GM21786 (cell line): Measurements from ENCODE around the gene ELFN2.

ENCODE experiments used
- ATAC-seq: cut with Tn5 transposase; IDR thresholded peaks from one replicate; pipeline ENCODE4 v1.9.1; 2021; ENCODE audit not compliant: unreplicated experiment

The ELFN2 gene

GRCh38 chr22:37387793-37388192 lies 39.5 kb downstream of the ELFN2 start:
- ATAC-seq, result no peak

DNA sequence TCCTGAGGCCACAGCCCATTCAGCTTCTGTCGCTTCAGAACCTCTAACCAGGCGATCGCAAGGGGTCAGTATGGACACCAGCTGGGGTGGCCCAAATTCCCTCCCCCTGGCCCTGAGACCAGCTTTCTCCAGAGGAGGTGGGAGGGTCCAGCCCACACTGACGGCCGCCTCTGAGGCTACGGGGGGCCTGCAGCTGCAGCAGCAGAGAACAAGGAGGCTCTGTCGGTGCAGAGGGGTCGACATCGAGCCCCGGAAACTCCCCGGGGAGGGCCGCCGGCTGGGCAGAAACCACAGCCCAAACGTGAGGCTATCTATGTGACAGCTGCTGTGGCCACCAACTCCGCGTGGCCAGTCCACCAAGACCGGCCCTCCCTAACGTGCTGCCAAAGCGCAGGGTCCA lies 40.8 kb downstream of the ELFN2 start:
- ATAC-seq, result no peak

- ATAC-seq, result no peak
Measured at GRCh38 chr22:37384691-37385090, 42.6 kb downstream of the ELFN2 start.

DNA sequence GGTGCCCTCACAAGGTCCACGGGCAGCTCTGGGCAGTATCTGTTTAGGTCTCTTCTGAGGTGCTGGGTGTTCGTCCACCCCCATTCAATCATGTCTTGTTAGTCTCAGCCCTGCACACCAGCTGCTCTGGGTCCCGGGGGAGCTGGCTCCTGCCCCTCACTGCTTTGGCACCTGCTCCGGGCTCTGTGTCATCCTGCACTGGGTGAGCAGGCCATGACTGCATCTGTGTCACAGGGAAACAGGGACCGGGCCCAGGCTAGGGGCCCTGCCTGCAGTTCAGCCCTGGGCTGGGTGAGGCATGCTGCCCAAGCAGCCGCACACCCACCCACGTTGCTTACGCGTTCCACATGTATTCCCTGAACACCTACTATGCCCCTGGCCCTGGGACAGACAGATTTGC lies 43.9 kb downstream of the ELFN2 start:
- no peak for ATAC-seq

DNA sequence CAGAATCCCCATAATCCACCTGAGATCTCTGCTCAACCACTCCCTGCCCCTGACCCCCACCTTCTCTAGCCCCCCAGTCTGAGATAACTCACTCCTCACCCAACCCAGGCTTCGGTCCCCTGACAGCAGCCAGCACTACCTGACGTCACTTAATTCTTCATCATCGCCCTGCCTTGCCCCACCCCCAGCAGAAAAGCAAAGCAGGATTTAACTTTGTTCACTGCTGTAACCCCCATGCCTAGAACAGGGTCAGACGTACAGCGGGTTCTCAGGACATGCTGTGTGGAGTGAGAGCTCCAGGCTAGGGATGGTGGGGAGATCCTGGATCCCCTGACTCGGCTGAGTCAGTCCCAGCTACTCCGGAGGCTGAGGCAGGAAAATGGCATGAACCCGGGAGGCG lies 45.8 kb downstream of the ELFN2 start:
- ATAC-seq, result no peak

GRCh38 chr22:37379722-37380121 lies 47.6 kb downstream of the ELFN2 start:
- ATAC-seq, result no peak

DNA sequence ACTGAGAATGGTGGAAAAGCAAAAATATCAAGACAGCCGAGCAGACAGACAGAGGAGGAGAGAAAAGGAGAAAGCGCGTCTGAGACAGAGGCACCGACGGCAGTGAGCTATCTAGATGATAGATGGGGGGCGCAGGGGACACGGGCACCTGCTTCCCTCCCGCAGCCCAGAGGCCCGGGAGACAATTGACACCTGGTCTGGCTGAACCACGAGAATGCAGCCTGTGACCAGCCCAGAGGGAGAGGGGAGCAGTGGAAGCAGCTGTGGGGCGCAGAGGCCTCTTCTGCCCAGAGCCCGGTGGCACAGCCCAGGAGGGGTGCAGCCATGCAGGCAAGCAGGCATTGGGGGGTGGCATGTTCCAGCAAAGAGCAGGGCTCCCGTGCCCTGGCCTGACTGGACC lies 48.2 kb downstream of the ELFN2 start:
- ATAC-seq, result no peak

DNA sequence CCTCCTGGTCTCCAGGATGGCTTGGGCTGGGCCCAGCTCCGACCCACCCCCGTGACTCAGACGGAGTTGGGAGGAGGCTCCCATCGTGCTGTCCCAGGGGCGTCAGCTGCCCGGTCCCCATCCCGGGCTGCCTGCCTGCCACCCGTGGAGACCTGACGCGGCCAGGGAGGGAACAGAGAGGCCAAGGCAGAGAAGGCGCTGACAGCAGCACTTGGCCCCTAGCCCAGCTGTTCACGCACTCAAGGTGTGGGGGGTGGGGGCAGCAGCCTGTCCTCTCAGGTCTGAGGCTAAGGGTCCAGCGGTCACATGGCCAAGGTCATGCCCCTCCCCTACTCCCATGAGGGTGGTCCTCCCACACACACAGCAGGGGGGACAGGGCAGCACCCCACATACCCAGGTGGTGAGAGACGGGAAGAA lies 48.6 kb downstream of the ELFN2 start:
- ATAC-seq, result no peak

DNA sequence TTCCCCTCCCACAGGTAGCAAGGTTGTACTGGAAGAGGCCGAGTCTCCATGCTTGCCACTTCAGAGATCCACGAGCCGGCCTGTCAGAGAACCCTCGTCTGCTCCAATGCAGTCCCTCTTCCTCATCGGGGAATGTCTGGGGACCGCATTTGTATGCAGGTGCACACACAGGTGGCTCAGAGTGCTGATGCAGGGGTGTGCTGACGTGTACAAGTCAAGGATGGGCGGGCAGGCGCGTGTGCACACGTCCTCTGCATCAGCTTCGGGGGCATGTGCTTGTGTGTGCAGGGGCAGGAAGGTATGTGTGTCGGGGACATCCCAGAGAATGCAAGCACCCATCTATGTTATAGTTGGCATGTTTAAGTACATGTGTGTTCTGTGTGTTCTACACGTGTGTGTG lies 49.4 kb downstream of the ELFN2 start:
- no peak for ATAC-seq

DNA sequence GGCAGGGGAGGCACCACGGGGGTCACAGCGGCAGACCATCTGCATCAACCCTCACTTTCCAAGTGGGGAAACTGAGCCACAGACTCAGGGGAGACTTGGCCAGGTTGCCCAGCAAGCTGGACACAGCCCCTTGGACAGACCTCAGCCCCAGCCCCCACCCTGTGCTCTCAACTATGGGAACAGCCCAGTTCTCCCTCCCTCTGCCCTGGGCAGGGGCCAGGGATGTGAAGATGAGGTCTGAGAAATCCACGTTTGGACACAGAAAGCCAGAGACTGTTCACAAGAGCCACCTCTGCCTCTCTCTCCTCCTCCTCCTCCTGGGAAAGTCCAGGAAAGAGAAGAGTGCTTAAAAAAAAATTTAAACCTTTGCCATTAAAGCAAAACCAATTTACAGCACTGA lies 50.1 kb downstream of the ELFN2 start:
- ATAC-seq, result no peak

DNA sequence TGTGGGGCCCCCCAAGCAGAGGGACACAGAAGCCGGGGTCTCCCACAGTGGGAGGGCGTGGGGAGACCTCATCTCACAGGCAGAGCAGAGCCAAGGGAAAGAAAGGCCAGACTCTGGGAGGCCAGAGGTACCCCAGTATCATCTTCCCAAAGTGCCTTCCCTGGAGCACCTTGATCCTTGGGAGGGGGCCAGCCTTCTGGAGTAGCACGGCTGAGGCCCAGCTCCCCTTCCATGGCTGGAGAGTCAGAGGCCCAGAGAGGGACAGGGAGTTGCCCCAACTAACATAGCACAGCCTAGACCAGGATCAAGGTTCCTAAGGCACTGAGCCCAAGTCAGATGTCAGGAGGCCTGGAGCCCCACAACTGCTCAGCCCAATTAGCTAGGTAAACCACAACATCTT lies 50.6 kb downstream of the ELFN2 start:
- no peak for ATAC-seq

DNA sequence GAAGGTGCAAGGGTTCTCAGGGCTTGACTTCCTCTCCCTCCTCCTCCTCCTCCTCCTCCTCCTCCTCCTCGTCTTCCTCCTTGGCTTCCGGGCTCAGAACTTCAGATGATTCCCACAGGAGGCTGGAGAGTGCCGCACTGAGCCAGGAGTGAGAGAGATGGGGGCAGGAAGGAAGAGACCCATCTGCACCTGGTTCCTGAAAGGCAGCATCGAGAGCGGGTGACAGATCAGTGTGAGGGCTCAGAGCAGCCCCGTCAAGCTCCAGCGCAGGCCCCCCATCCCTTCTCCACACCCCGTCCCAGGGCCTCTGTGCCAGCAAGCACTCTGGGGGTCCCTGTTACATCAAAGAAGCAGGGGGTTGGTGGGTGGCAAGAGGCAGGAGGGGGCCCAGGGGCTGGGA lies 51.5 kb downstream of the ELFN2 start:
- no peak for ATAC-seq

GRCh38 chr22:37374571-37374970 lies 52.7 kb downstream of the ELFN2 start:
- ATAC-seq, result no peak

GRCh38 chr22:37373451-37373850 lies 53.8 kb downstream of the ELFN2 start:
- ATAC-seq, result no peak

- ATAC-seq, result no peak
Measured at GRCh38 chr22:37371911-37372310, 55.4 kb downstream of the ELFN2 start.

DNA sequence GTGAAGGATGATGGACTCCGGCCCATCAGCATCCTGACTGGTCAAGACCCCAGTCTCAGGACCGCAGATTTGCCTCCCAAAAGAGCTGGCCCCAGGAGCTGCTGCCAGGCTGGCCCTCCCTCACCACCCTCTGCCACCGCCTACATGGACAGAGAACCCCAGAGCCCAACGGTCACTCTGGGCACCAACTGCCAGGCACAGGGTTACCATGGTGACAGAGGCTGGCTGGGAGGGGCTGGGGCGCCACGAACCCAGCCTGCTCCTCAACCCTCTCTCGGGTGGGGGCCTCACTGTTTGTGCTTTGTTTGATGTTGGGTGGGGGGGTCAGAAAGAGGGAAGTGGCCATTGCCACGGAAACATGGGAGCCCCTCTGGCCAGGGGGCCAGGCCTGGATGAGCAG lies 55.8 kb downstream of the ELFN2 start:
- ATAC-seq, result no peak

DNA sequence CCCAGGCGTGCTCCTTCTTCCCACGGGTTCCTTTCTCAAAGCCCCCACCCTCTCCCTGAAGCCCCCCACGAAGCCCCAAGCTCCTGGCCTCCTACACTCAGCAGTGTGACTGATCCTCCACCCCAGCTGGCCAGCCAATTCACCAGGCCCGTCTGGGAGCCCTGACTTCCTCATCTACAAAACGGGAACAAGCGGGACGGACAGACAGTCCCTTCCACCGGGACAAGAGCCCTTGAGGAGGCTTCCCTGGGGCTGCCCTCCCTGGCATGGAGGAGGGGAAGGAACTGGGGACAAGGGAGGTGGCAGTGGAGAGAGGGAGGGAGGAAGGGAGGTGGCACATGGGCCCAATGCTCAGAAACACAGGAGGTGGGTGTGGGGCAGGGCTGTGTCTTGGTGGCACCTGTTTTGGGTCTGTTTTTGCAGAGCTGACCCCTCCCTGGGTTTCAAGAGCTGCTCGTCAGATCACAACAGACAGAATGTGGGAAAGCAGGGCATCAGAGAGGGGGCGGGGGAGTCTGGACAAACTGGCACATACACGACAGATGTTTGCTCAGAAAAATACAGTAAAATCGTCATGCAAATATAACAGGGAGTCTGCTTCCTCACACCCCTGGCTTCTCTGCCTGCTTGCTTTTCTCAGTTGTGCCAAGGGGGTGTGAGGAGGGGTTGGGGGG lies 56.8 kb downstream of the ELFN2 start:
- ATAC-seq, result no peak

DNA sequence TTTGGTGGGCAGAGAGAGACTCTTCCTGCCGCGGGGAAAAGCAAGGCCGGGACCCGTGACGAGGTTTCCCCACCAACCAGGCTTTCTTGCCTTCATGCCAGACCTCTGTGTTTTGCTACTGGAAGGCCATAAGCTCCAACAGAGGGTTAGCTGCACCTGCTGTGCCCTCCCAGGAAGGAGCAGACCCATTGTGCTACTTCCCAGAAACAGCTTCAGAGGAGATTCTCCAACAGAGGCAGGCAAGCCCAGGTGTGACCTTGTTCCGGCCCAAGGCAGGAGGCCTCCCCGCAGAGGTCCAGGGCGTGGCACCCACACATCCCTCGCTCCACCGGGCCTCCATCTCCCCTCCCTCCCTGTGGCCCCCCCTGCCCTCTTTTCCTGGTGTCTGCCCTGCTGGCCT lies 57.8 kb downstream of the ELFN2 start:
- no peak for ATAC-seq

DNA sequence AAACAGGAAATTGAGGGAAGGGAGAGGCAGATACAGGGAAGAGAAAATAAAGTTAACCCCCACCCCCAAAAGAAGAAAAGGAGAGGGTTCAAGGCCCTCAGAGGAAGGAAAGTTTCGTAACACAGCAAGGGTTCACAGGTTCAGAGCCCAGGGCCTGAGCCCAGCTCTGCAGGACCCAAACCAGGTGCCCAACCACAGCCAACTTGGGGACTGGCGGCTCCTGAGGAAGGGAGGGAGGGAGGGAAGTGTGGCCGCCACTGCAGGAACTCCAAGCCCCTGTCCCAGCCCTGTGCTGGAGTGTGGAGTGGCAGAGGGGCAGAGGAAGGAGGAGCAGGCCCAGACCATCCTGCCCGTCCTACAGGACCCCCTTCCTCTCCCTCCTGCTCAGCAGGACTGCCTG lies 59.2 kb downstream of the ELFN2 start:
- ATAC-seq, result no peak

DNA sequence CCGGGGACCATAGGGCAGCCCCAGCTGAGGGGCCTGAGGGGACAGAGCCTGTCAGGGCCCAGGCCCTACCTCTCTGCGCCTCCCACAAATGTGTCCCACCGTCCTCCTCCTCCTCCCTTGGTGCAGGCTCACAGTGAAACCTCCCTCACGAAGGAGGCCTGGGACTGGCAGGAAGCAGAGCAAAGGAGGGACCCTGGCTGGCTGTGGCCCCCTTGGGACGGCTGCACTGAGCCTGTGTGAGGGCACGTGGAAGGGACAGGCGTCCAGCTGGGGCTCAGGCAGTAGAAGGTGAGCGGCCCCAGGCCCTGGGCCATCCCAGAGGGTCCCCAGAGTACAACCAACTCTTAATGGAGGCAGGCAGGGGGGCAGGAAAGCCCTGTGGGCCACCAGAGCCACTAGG lies 60.7 kb downstream of the ELFN2 start:
- no peak for ATAC-seq

DNA sequence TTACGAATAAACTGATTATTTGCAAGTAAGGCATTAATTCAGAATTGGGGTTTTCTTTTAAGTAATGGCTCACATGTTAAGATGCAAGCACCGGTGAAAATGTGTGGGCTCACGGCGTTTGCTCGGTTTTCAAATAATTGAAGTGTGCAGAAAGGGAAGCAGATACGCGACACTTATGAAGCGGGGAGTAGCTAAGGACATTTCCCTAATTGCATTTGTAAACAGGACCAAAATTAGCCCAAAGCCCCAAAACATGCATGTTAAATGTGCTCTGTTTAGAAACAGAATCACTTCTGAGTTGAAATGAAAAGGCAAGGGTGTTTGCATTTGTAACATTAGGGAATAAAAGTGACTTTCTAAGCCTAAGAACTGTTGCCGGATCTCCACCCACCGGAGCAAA lies 61.3 kb downstream of the ELFN2 start:
- no peak for ATAC-seq

DNA sequence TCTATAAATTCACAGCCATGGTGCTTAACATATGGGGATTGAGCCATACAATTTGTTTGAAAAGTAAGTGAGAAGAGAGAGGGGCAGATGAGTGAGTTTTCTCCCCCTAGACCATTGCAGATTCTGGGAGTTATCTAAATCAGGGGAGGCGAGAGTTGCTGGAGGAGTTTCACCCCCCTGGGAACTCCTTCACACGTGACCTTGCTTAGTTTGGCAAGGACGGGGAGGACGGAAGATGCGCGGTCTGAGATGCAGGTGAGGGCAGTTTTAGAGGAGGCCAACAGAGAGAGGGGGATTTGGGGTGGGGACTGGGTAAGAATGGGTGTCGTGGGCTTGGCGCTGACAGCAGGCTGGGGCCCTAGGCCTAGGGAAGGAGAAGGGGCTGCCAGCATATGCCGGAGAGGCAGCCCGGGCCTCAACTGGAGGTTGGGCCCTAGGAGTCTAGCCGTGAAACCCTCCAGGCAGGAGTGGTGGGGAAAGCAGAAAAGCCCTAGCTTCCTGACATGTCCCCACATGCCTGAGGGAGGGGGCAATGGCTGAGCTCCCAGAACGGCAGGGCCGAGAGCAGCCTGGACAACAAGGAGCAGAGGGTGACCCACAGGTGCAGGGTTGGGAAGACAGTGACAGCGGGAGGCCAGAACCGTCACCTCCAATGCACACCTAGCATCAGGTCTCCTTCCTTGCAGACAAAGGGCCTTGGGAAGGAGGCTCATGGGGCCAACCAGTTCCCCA lies 63.9 kb downstream of the ELFN2 start:
- ATAC-seq, result no peak

- ATAC-seq, result no peak
Measured at GRCh38 chr22:37362621-37363020, 64.7 kb downstream of the ELFN2 start.
